Breast epithelium (tissue), 4 donors: ENCODE data around the gene HMCN1. TPM values are rescaled to one million over a fixed set of nuclear protein-coding genes. Genes with fewer than 3 reads are reported as not detected.

Source experiments
- DNase-seq, 2 donors: peaks; one replicate each; pipeline ENCODE4 v3.0.0-alpha.2; 2019; ENCODE audit warnings: low spot score in 2 of 2
- H3K27ac ChIP-seq, 2 donors: fragments of 200-600 bp; sonication (generic) in 1 of 2; one replicate each; pipeline ENCODE4 v1.5.1; 2016 to 2019; ENCODE audit warnings: mild to moderate bottlenecking in 1 of 2
- H3K27me3 ChIP-seq, 2 donors: fragments of 200-600 bp; sonication (generic) in 1 of 2; one replicate each; pipeline versions ENCODE4 v1.5.1 to v1.6.0; 2017 to 2019; ENCODE audit warnings: control low read depth in 1 of 2, mild to moderate bottlenecking in 1 of 2
- H3K36me3 ChIP-seq: fragments of 200-600 bp; one replicate; pipeline ENCODE4 v1.5.1; 2019
- H3K4me1 ChIP-seq, 2 donors: fragments of 200-600 bp; sonication (generic); one replicate each; pipeline ENCODE4 v1.5.1; 2016 to 2019; ENCODE audit warnings: control low read depth in 1 of 2
- H3K4me3 ChIP-seq, 3 donors: fragments of 200-600 bp; sonication (generic); 1 replicate in 2 of 3; 2 replicates in 1 of 3; pipeline ENCODE4 v1.5.1; 2016 to 2019; ENCODE audit warnings: mild to moderate bottlenecking in 3 of 3, moderate library complexity in 2 of 3
- H3K9me3 ChIP-seq, 2 donors: fragments of 200-600 bp; sonication (generic) in 1 of 2; one replicate each; pipeline ENCODE4 v1.5.1; 2016 to 2019; ENCODE audit warnings: control low read depth in 1 of 2
- POLR2A ChIP-seq: fragments of 450-650 bp; IDR thresholded peaks from one replicate; pipeline ENCODE4 v1.6.1; 2016; ENCODE audit warnings: antibody characterized with exemption, mild to moderate bottlenecking, moderate library complexity
- POLR2AphosphoS5 ChIP-seq, 3 donors: sonication (generic); formaldehyde crosslinking; IDR thresholded peaks; one replicate each; pipeline ENCODE4 v1.6.1; 2017; ENCODE audit warnings: antibody characterized with exemption in 3 of 3
- intact Hi-C: fragments of 100-400 bp; cut with DNase I; formaldehyde crosslinking; loops from one replicate; pipeline ENCODE4 v1.15.1; 2023; ENCODE audit warnings: low total_unique reads
- total RNA-seq, 3 donors: library from RNA; depleted of rRNA; stranded (reverse); fragments of >200 nt; gene quantifications; one replicate each; pipeline ENCODE4 v1.1.0, GENCODE V29; 2016
- TF ChIP-seq, protein P1 (sequence below), 3 donors: fragments of 450-650 bp; IDR thresholded peaks; one replicate each; pipeline ENCODE4 v1.5.1; 2016 to 2017; ENCODE audit warnings: antibody characterized with exemption in 3 of 3, mild to moderate bottlenecking in 3 of 3, moderate library complexity in 3 of 3

HMCN1 gene
- total RNA-seq, 3 donors from 2014 or later = 7.8 to 18.4 (median 11.9) TPM

DNA sequence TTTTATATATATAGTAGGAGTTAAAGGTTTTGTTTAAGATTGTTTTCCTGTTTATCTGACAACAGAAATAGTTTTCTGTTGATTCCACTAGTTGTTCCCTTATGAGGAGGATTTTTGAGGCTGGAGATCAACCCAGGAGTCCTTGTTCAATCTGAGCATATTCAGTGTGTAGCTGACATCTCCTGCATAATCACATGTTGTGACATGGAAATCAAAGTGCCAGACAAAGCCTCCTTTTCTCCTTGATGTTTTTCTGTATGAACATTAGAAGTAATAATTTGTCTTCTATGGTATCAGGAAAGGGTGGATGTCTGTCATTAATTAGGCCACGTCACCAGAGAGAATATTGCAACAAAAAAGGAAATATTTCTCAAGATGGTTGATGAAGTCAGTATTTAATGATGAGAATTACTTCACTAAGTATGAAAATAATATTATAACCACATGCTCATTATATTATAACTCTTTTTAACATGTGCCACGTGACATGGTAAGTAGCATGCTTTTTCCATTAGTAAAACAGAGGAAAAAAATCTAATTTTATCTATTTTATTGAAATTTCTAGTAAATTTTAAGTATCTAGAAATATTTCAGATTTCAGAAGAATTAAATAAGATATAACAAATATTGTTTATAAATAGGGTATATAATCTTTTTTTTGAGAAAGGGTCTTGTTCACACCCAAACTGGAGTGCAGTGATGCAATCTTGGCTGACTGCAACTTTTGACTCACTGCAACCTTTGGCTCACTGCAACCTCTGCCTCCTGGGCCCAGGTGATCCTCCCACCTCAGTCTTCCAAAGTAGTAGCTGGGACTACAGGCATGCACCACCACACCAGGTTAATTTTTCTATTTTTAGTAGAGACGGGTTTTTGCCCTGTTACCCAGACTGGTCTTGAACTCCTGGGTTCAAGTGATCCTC lies 223.5 kb downstream of the HMCN1 start:
- H3K27ac ChIP-seq = peak overlapping the region; percentile 37 to 44
- no peaks in the 10 kb centered on the region for H3K4me1 ChIP-seq
- H3K27me3 ChIP-seq = no peaks in the 10 kb centered on the region
- H3K9me3 ChIP-seq = no peaks in the 10 kb centered on the region
- no peak overlapping the region for H3K4me3 ChIP-seq
- no peak for DNase-seq
- intact Hi-C loops = no loop called here
- TF ChIP-seq POLR2AphosphoS5 (IDR thresholded peaks at IDR 0.05) = no peak
- TF ChIP-seq POLR2A = no peak
- TF ChIP-seq, protein P1, sequence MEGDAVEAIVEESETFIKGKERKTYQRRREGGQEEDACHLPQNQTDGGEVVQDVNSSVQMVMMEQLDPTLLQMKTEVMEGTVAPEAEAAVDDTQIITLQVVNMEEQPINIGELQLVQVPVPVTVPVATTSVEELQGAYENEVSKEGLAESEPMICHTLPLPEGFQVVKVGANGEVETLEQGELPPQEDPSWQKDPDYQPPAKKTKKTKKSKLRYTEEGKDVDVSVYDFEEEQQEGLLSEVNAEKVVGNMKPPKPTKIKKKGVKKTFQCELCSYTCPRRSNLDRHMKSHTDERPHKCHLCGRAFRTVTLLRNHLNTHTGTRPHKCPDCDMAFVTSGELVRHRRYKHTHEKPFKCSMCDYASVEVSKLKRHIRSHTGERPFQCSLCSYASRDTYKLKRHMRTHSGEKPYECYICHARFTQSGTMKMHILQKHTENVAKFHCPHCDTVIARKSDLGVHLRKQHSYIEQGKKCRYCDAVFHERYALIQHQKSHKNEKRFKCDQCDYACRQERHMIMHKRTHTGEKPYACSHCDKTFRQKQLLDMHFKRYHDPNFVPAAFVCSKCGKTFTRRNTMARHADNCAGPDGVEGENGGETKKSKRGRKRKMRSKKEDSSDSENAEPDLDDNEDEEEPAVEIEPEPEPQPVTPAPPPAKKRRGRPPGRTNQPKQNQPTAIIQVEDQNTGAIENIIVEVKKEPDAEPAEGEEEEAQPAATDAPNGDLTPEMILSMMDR (IDR thresholded peaks at IDR 0.05) = no peak
- H3K36me3 ChIP-seq = no peaks in the 10 kb centered on the region

DNA sequence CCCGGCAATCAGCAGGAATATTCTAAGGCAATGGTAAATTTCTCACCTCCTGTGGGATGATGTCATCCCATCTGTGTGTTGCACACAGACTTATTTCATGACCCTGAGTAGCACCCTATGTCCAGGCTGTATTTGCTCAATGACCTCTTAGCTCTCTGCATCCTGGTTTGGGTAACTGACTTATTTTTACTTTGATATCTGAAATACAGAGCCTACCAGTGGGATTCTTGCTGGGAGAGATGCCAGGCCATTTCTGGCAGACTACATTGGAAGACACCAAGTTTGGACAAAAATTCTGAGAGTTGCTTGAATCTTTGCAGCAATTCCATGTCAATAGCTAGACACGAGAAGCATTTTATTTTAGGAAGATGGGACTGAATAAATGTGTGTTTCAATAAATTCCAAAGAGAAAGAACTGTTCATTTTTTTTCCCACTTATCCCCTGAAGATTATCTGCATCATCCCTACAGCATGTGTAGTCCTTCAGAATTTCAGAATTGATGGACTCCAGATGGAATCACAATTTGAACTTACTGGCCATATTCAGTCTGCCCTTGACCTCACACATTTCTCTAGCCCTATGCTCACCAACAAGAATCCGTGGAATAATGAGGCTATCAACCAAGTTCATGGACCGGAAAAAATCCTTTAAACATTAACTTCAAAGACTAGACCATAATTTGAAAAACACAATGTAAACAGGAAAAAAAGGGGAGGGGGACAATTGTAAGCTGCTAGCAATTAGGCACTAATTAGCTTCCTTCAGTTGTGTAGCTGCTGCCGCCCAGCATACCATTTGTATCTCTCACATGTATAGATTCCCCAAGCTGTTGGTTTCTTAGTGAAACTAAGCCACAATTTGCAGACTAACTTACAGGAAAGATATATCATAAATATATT lies 226.5 kb downstream of the HMCN1 start:
- Histone ChIP-seq H3K27ac (peak overlapping the region; percentile 19 to 68), H3K4me3 (no peak overlapping the region), H3K9me3 (no peaks in the 10 kb centered on the region), H3K4me1 (no peaks in the 10 kb centered on the region), H3K36me3 (no peaks in the 10 kb centered on the region), H3K27me3 (no peaks in the 10 kb centered on the region)
- TF ChIP-seq, protein P1 (IDR thresholded peaks at IDR 0.05) = no peak
- no peak for TF ChIP-seq POLR2A
- TF ChIP-seq POLR2AphosphoS5 (IDR thresholded peaks at IDR 0.05) = peak in 1 of 3 donors; percentile 22
- intact Hi-C loops = no loop called here
- DNase-seq = no peak

DNA sequence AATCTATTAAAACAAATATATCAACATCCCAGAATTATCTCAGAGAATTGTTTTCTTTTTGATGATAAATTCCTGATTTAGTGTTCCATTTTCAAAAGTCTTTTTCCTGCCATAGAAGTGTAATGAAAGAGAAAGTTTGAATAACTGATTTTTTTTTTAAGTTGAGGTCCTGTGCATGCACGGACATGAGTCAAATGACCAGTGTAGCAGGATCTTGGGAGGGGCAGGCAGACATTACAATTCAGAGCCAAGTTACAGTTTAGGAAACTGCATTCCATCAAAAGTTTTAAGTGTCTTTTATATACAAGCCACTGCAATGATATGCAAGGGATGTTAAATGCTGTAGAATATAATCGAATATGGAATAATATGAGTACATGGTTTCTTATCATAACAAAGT lies 227.5 kb downstream of the HMCN1 start:
- H3K27ac ChIP-seq = peak overlapping the region in 1 of 2 donors; percentile 13
- DNase-seq = no peak
- no peaks in the 10 kb centered on the region for H3K9me3 ChIP-seq
- H3K4me3 ChIP-seq = no peak overlapping the region
- intact Hi-C loops = no loop called here
- no peaks in the 10 kb centered on the region for H3K36me3 ChIP-seq
- no peaks in the 10 kb centered on the region for H3K4me1 ChIP-seq
- TF ChIP-seq POLR2A = no peak
- TF ChIP-seq POLR2AphosphoS5 (IDR thresholded peaks at IDR 0.05) = no peak
- TF ChIP-seq, protein P1 (IDR thresholded peaks at IDR 0.05) = no peak
- no peaks in the 10 kb centered on the region for H3K27me3 ChIP-seq

DNA sequence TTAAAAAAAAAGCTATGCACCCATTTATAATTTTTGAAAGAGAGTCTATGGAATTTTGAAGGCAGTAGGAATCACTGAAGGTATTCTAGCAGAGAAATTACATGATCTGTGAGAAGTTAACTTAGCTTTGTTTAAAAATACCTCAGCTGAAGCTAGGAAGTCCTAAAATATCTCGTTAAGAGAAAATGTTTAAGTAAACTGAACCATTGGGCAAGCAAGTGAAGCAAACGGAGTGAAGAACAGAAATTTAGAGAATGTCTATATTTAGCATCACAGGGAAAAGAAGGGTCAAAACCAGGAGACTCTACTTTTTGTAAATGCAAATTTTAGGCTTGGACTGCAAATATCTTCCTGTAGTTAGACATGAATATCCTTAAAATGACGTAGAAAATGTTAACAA lies 230.8 kb downstream of the HMCN1 start:
- Histone ChIP-seq H3K36me3 (no peaks in the 10 kb centered on the region), H3K27me3 (no peaks in the 10 kb centered on the region), H3K4me3 (no peak overlapping the region), H3K27ac (no peak overlapping the region), H3K9me3 (no peaks in the 10 kb centered on the region), H3K4me1 (no peaks in the 10 kb centered on the region)
- intact Hi-C loops = no loop called here
- no peak for DNase-seq
- TF ChIP-seq POLR2A = no peak
- no peak for TF ChIP-seq POLR2AphosphoS5 (IDR thresholded peaks at IDR 0.05)
- TF ChIP-seq, protein P1 (IDR thresholded peaks at IDR 0.05) = no peak
